ENCODE results near the gene WNT8B. TPM values are rescaled to one million over a fixed set of nuclear protein-coding genes. Genes with fewer than 3 reads are reported as not detected.

WNT8B gene
- total RNA-seq, 4 donors from 2014 or later, result not detected

DNA sequence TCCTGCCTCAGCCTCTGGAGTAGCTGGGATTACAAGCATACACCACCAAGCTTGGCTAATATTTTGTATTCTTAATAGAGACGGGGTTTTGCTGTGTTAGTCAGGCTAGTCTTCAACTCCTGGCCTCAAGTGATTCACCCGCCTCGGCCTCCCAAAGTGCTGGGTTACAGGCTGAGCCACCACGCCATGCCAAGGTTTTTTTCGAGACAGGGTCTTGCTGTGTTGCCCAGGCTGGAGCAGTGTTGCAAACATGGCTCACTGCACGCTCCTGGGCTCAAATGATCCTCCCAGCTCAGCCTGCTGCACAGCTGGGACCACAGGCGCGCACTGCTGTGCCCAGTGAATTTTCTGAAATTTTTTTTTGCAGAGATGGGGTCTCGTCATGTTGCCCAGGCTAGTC, 60.1 kb downstream of the WNT8B start:
- no peak for ATAC-seq
- Histone ChIP-seq H3K9me3 (no peaks in the 10 kb centered on the region), H3K4me3 (no peak overlapping the region), H3K27ac (no peak overlapping the region), H3K36me3 (peaks cover 0 to 55% of the 10 kb centered on the region in 2 donors), H3K4me1 (peaks cover 0 to 36% (median 8%) of the 10 kb centered on the region in 3 donors), H3K27me3 (no peaks in the 10 kb centered on the region)
- no peak for TF ChIP-seq EP300 (IDR thresholded peaks at IDR 0.05)
- no peak for TF ChIP-seq POLR2A (IDR thresholded peaks at IDR 0.05)
- TF ChIP-seq, protein P1, sequence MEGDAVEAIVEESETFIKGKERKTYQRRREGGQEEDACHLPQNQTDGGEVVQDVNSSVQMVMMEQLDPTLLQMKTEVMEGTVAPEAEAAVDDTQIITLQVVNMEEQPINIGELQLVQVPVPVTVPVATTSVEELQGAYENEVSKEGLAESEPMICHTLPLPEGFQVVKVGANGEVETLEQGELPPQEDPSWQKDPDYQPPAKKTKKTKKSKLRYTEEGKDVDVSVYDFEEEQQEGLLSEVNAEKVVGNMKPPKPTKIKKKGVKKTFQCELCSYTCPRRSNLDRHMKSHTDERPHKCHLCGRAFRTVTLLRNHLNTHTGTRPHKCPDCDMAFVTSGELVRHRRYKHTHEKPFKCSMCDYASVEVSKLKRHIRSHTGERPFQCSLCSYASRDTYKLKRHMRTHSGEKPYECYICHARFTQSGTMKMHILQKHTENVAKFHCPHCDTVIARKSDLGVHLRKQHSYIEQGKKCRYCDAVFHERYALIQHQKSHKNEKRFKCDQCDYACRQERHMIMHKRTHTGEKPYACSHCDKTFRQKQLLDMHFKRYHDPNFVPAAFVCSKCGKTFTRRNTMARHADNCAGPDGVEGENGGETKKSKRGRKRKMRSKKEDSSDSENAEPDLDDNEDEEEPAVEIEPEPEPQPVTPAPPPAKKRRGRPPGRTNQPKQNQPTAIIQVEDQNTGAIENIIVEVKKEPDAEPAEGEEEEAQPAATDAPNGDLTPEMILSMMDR (IDR thresholded peaks at IDR 0.05), result no peak
- no peak for TF ChIP-seq POLR2AphosphoS5 (IDR thresholded peaks at IDR 0.05)
- WGBS, 2 donors (ENCODE audit: low coverage in 1 of 2), result 87% methylated on average over 7 of the region's 9 CpGs; no CpG with 5 or more reads in 1 of the 2 donors

DNA sequence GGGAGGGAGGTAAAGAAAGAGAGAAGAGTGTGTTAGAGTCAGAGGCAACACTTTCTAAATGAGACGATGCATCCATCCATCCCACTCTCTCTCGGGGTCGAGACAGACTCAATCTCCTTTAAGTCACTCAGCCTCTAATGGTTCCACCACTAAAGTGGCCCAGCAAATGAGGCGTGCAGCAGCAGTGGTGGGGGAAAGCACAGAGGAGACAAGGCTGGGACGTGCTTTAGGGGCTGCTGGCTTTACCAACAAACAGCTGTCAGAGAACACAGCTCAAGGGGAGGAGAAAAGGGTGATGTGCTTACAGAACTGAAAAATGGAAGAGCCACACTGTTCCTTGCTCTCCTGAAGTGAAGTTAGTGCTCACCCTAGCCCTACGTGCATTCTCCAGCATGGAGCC, 61.4 kb downstream of the WNT8B start:
- Histone ChIP-seq H3K27me3 (no peaks in the 10 kb centered on the region), H3K4me1 (peaks cover 4 to 38% (median 6%) of the 10 kb centered on the region in 3 donors), H3K27ac (no peak overlapping the region), H3K36me3 (peaks cover 0 to 56% of the 10 kb centered on the region in 2 donors), H3K9me3 (no peaks in the 10 kb centered on the region), H3K4me3 (no peak overlapping the region)
- no peak for ATAC-seq
- TF ChIP-seq, protein P1 (IDR thresholded peaks at IDR 0.05), result no peak
- no peak for TF ChIP-seq POLR2A (IDR thresholded peaks at IDR 0.05)
- no peak for TF ChIP-seq POLR2AphosphoS5 (IDR thresholded peaks at IDR 0.05)
- no peak for TF ChIP-seq EP300 (IDR thresholded peaks at IDR 0.05)
- 70 to 79% methylated on average over 6 of the region's 6 CpGs for WGBS, 2 donors (ENCODE audit: low coverage in 1 of 2)

DNA sequence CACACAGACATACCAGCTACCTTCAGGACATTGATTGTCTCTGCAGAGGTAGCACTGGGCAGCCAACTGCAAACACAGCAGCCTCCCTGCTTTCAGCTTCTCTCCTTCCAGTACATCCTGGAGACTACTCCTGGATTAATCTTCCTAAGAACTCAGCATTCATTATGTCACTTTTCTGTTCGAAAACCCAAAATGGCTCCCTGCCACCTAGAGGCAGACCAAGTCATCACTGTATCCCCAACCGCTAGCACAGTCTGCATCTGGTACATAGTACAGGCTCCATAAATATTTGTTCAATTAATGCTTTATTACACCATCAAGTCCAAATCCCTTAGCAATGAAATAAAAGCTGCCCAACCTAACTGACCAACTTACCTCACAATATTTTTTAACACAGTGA, 61.8 kb downstream of the WNT8B start:
- no peak for TF ChIP-seq EP300 (IDR thresholded peaks at IDR 0.05)
- Histone ChIP-seq H3K27ac (no peak overlapping the region), H3K27me3 (no peaks in the 10 kb centered on the region), H3K9me3 (no peaks in the 10 kb centered on the region), H3K36me3 (peaks cover 0 to 56% of the 10 kb centered on the region in 2 donors), H3K4me1 (peaks cover 4 to 34% (median 5%) of the 10 kb centered on the region in 3 donors), H3K4me3 (no peak overlapping the region)
- 60 to 78% methylated on average over 2 of the region's 2 CpGs for WGBS, 2 donors (ENCODE audit: low coverage in 1 of 2)
- ATAC-seq, result no peak

DNA sequence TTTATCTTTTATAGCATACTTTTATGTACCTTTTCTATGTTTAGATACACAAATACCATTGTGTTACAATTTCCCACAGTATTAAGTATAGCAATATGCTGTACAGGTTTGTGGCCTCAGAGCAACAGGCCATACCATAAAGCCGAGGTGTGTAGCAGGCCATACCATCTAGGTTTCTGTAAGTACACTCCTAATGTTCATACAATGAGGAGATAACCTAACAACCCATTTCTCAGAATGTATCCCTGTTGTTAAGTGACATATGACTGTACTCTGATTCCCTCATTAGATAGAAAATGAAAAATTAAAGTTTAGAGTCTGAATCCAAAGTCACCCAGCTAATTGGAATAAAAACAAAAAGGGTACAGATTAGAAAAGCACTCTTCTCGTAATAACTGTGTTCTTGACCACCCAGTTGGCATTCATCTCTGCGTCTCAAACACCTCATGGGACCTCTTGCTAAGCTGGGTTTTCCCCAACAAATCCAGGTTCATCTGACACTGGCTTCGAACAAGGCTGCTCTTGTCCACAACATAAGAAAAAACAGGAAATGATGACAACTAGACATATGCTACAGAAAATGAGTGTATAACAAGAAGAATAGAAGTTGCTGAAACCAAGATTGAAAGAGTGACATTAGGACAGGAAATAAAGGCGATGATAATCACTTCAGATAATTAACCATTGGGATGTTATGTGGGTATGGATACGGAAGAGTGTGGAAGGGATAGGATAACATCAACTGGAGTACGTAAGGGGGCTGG, 65.5 kb downstream of the WNT8B start:
- Histone ChIP-seq H3K4me1 (peaks cover 4 to 34% (median 8%) of the 10 kb centered on the region in 3 donors), H3K36me3 (peaks cover 0 to 47% of the 10 kb centered on the region in 2 donors), H3K9me3 (no peaks in the 10 kb centered on the region), H3K27me3 (no peaks in the 10 kb centered on the region), H3K4me3 (peak overlapping the region; percentile 68 to 95), H3K27ac (peak overlapping the region in 3 of 4 donors; percentile 89 to 91 (median 91))
- WGBS, 2 donors (ENCODE audit: low coverage in 1 of 2), result 42 to 65% methylated on average over 5 to 7 of the region's 7 CpGs
- no peak for TF ChIP-seq EP300 (IDR thresholded peaks at IDR 0.05)
- no peak for TF ChIP-seq POLR2AphosphoS5 (IDR thresholded peaks at IDR 0.05)
- TF ChIP-seq, protein P1 (IDR thresholded peaks at IDR 0.05), result no peak
- no peak for TF ChIP-seq POLR2A (IDR thresholded peaks at IDR 0.05)
- no peak for ATAC-seq

DNA sequence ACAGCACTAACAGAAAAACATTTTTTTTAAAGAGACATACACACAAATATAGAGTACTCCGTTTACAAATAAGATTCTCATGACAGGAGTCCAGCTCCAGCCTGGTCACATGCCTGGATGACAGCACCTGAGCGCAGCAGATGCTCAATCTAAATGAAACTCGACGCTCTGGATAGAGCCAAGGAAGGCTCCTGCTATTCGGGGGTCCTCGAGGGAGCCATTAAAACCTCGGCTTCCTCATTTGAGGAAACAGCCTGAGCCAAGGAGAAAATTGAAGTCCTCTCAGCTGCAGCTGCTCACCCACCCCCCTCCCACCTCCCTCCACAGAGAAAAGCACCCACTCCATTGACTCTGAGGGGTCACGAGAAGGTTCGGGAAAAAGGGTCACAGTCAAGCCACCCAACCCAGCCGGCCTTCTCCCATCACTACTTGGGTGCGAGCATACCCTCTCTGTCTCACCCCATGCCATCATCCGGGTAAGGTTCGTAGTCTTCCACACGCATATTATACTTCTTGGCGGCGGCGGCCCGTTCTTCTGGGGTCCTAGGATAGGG, 66.2 kb downstream of the WNT8B start:
- no peak for ATAC-seq
- no peak for TF ChIP-seq POLR2A (IDR thresholded peaks at IDR 0.05)
- TF ChIP-seq POLR2AphosphoS5 (IDR thresholded peaks at IDR 0.05), result no peak
- no peak for TF ChIP-seq EP300 (IDR thresholded peaks at IDR 0.05)
- TF ChIP-seq, protein P1 (IDR thresholded peaks at IDR 0.05), result no peak

More for the DNA sequence above, 66.2 kb downstream of the WNT8B start:
- Histone ChIP-seq H3K36me3 (peaks cover 0 to 40% of the 10 kb centered on the region in 2 donors), H3K4me1 (peaks cover 4 to 34% (median 8%) of the 10 kb centered on the region in 3 donors), H3K9me3 (no peaks in the 10 kb centered on the region), H3K27me3 (no peaks in the 10 kb centered on the region), H3K4me3 (peak overlapping the region; percentile 68 to 95), H3K27ac (peak overlapping the region; percentile 31 to 91 (median 90))
- 0% methylated on average over 4 to 10 of the region's 18 CpGs for WGBS, 2 donors (ENCODE audit: low coverage in 1 of 2)

All from gastroesophageal sphincter (tissue), 4 donors.